H1 (cell line): ENCODE measurements around the gene PLCB4. TPM values are rescaled to one million over a fixed set of nuclear protein-coding genes. Genes with fewer than 3 reads are reported as not detected.

ENCODE experiments used
- CTCF ChIA-PET: fragments of 300-600 bp; sonication (Branson Sonifier 250); formaldehyde crosslinking; loops from one replicate; lab custom pipeline; 2021; ENCODE audit not compliant: partially characterized antibody; lab: Charles Lee
- POLR2A ChIA-PET: fragments of 300-600 bp; sonication (Branson Sonifier 250); formaldehyde crosslinking; loops from one replicate; lab custom pipeline; 2021; ENCODE audit warnings: inconsistent platforms; ENCODE audit not compliant: partially characterized antibody; lab: Charles Lee
- DNase-seq, 2 experiments: peaks; one replicate each; pipeline versions ENCODE4 v3.0.0 to v3.0.0-alpha.2; 2010 to 2022; ENCODE audit warnings: low spot score in 2 of 2, low read depth in 1 of 2, mixed read lengths in 1 of 2
- FAIRE-seq: peaks from 2 replicates; lab custom pipeline; 2011; peaks lifted over from hg19 to GRCh38; lab: Jason Lieb, UNC
- H2AFZ ChIP-seq: 2 replicates; pipeline ENCODE4 v1.8.1; 2012; ENCODE audit warnings: low read length, inconsistent platforms
- H2AK5ac ChIP-seq: 2 replicates; pipeline ENCODE4 v1.6.1; 2013; ENCODE audit warnings: low read depth, low read length
- H2BK120ac ChIP-seq: replicated peaks from 2 replicates; pipeline ENCODE3; 2013; ENCODE audit warnings: low read depth, low read length, inconsistent platforms
- H2BK12ac ChIP-seq: 2 replicates; pipeline ENCODE4 v1.6.1; 2013; ENCODE audit warnings: low read depth, low read length
- H2BK15ac ChIP-seq: 2 replicates; pipeline ENCODE4 v1.6.1; 2013; ENCODE audit warnings: low read length
- H2BK20ac ChIP-seq: 2 replicates; pipeline ENCODE4 v1.6.1; 2013; ENCODE audit warnings: low read length
- H2BK5ac ChIP-seq: 2 replicates; pipeline ENCODE4 v1.6.1; 2013; ENCODE audit warnings: low read depth, low read length
- H3K14ac ChIP-seq: 2 replicates; pipeline ENCODE4 v1.6.1; 2013; ENCODE audit warnings: inconsistent platforms; ENCODE audit not compliant: insufficient read length
- H3K18ac ChIP-seq: 2 replicates; pipeline ENCODE4 v1.6.1; 2013; ENCODE audit warnings: low read length; ENCODE audit errors: extremely low read depth
- H3K23ac ChIP-seq: 2 replicates; pipeline ENCODE4 v1.6.1; 2013; ENCODE audit warnings: inconsistent platforms; ENCODE audit not compliant: insufficient read length
- H3K23me2 ChIP-seq: 2 replicates; pipeline ENCODE4 v1.6.1; 2013; ENCODE audit warnings: low read depth, low read length
- H3K27ac ChIP-seq: 2 replicates; pipeline ENCODE4 v1.6.1; 2011; ENCODE audit warnings: low read depth, low read length, inconsistent platforms
- H3K27me3 ChIP-seq, 4 experiments: replicated peaks in 1 of 4; 1 replicate in 1 of 4; 2 replicates in 3 of 4; pipeline versions ENCODE4 v1.6.1 to v1.8.1; 2011 to 2013; ENCODE audit warnings: low read length in 3 of 4, mild to moderate bottlenecking in 3 of 4, inconsistent platforms in 2 of 4, mixed read lengths in 2 of 4, moderate library complexity in 1 of 4; ENCODE audit not compliant: control insufficient read depth in 3 of 4, insufficient read depth in 3 of 4; ENCODE audit errors: extremely low read depth in 1 of 4
- H3K36me3 ChIP-seq, 4 experiments: 2 replicates each; pipeline versions ENCODE4 v1.6.1 to v1.8.1; 2011 to 2013; ENCODE audit warnings: mild to moderate bottlenecking in 4 of 4, low read length in 3 of 4, moderate library complexity in 2 of 4, control low read depth in 1 of 4, inconsistent platforms in 1 of 4; ENCODE audit not compliant: insufficient read depth in 4 of 4, control insufficient read depth in 2 of 4
- H3K4ac ChIP-seq: replicated peaks from 2 replicates; pipeline ENCODE3; 2013; ENCODE audit warnings: low read length, low read depth, mixed read lengths, inconsistent platforms; ENCODE audit not compliant: insufficient read length
- H3K4me1 ChIP-seq, 4 experiments: replicated peaks in 1 of 4; 1 replicate in 1 of 4; 2 replicates in 3 of 4; pipeline versions ENCODE4 v1.6.1 to v1.8.1; 2011 to 2013; ENCODE audit warnings: low read length in 3 of 4, inconsistent platforms in 2 of 4, mixed read lengths in 1 of 4; ENCODE audit not compliant: insufficient read depth in 4 of 4, control insufficient read depth in 3 of 4
- H3K4me2 ChIP-seq, 2 experiments: 2 replicates each; pipeline versions ENCODE4 v1.6.1 to v1.8.1; 2011 to 2013; ENCODE audit warnings: low read depth in 2 of 2, low read length in 2 of 2, control low read depth in 1 of 2, inconsistent platforms in 1 of 2, mild to moderate bottlenecking in 1 of 2; ENCODE audit not compliant: insufficient read depth in 1 of 2
- H3K4me3 ChIP-seq, 4 experiments: fragments of 200-600, 300-600 bp in 1 of 4; sonication (generic), shearing (Covaris generic), sonication (Bioruptor Twin) in 1 of 4; 2 replicates each; pipeline versions ENCODE4 v1.5.1 to v1.8.1; 2011 to 2016; ENCODE audit warnings: low read length in 4 of 4, low read depth in 3 of 4, control low read depth in 2 of 4, inconsistent platforms in 2 of 4, mild to moderate bottlenecking in 2 of 4, mixed read lengths in 1 of 4, moderate library complexity in 1 of 4; ENCODE audit not compliant: insufficient read depth in 2 of 4; ENCODE audit errors: extremely low read depth in 1 of 4
- H3K56ac ChIP-seq: replicated peaks from 2 replicates; pipeline ENCODE3; 2013; ENCODE audit warnings: low read depth, mild to moderate bottlenecking, mixed read lengths, low read length, inconsistent platforms; ENCODE audit not compliant: insufficient read length
- H3K79me1 ChIP-seq: 2 replicates; pipeline ENCODE4 v1.6.1; 2013; ENCODE audit warnings: low read depth, low read length, control low read depth
- H3K79me2 ChIP-seq, 2 experiments: 2 replicates each; pipeline versions ENCODE4 v1.6.1 to v1.8.1; 2012 to 2013; ENCODE audit warnings: low read length in 2 of 2, mild to moderate bottlenecking in 2 of 2, inconsistent platforms in 1 of 2; ENCODE audit not compliant: insufficient read depth in 2 of 2, control insufficient read depth in 1 of 2
- H3K9ac ChIP-seq, 4 experiments: replicated peaks in 1 of 4; 1 replicate in 1 of 4; 2 replicates in 3 of 4; pipeline versions ENCODE4 v1.6.1 to v1.8.1; 2011 to 2013; ENCODE audit warnings: low read depth in 3 of 4, low read length in 3 of 4, control low read depth in 2 of 4, mild to moderate bottlenecking in 2 of 4, moderate library complexity in 2 of 4, inconsistent platforms in 1 of 4; ENCODE audit errors: extremely low read depth in 1 of 4
- H3K9me3 ChIP-seq, 2 experiments: 2 replicates each; pipeline versions ENCODE4 v1.6.1 to v1.8.1; 2012 to 2013; ENCODE audit warnings: mild to moderate bottlenecking in 2 of 2, moderate library complexity in 2 of 2, control low read depth in 1 of 2, inconsistent platforms in 1 of 2, low read depth in 1 of 2, low read length in 1 of 2, mixed read lengths in 1 of 2; ENCODE audit not compliant: insufficient read depth in 2 of 2
- H4K20me1 ChIP-seq, 2 experiments: replicated peaks in 1 of 2; 2 replicates each; pipeline versions ENCODE3 to v1.8.1; 2011 to 2013; ENCODE audit warnings: inconsistent platforms in 2 of 2, low read length in 2 of 2, mild to moderate bottlenecking in 1 of 2; ENCODE audit not compliant: insufficient read depth in 2 of 2, control insufficient read depth in 1 of 2
- H4K5ac ChIP-seq: 2 replicates; pipeline ENCODE4 v1.6.1; 2013; ENCODE audit warnings: low read length, low read depth, mixed read lengths, inconsistent platforms; ENCODE audit not compliant: insufficient read length
- H4K8ac ChIP-seq: 2 replicates; pipeline ENCODE4 v1.8.0; 2013; ENCODE audit warnings: mild to moderate bottlenecking, moderate library complexity, low read length, inconsistent platforms; ENCODE audit not compliant: insufficient read depth; ENCODE audit errors: extremely low read depth
- H4K91ac ChIP-seq: replicated peaks from 2 replicates; pipeline ENCODE3; 2013; ENCODE audit warnings: low read length, mixed read lengths, inconsistent platforms; ENCODE audit not compliant: insufficient read length
- CTCF ChIP-seq, 3 experiments: IDR thresholded peaks; 1 replicate in 2 of 3; 2 replicates in 1 of 3; pipeline versions ENCODE4 v1.5.1 to v1.6.1; 2011; ENCODE audit warnings: low read length in 3 of 3, mild to moderate bottlenecking in 3 of 3, inconsistent platforms in 2 of 3, low read depth in 1 of 3, moderate library complexity in 1 of 3; ENCODE audit not compliant: insufficient read depth in 1 of 3; ENCODE audit errors: control extremely low read depth in 1 of 3
- RAD21 ChIP-seq, 2 experiments: IDR thresholded peaks in 1 of 2; conservative IDR thresholded peaks in 1 of 2; 2 replicates each; pipeline ENCODE4 v1.6.1; 2011; ENCODE audit warnings: low read depth in 2 of 2, low read length in 2 of 2, improper control_type of control experiment in 1 of 2, inconsistent platforms in 1 of 2, mild to moderate bottlenecking in 1 of 2, moderate library complexity in 1 of 2
- SP4 ChIP-seq: IDR thresholded peaks from 2 replicates; pipeline ENCODE4 v1.6.1; 2012; ENCODE audit warnings: low read length, inconsistent platforms
- WGBS, 2 experiments: shearing (Covaris generic) in 1 of 2; methylation state at CpG; one replicate each; pipeline versions ENCODE4 v1.1.6 to v1.1.7; 2013 to 2015; ENCODE audit warnings: low lambda C conversion rate in 2 of 2, mixed read lengths in 2 of 2, inconsistent platforms in 1 of 2, low coverage in 1 of 2, missing lambda C conversion rate in 1 of 2; ENCODE audit not compliant: insufficient replicate concordance in 2 of 2, insufficient coverage in 1 of 2, insufficient read length in 1 of 2; ENCODE audit errors: extremely low coverage in 1 of 2, missing lambda C conversion rate in 1 of 2; 5-methylcytosine and 5-hydroxymethylcytosine counted together
- polyA plus RNA-seq, 7 experiments: library from polyadenylated mRNA; depleted of rRNA in 3 of 7; stranded (reverse) in 5 of 7; unstranded in 2 of 7; fragments of >200 nt in 5 of 7; fragments of 200-250 nt in 2 of 7; gene quantifications; 1 replicate in 5 of 7; 2 replicates in 1 of 7; 4 replicates in 1 of 7; pipeline versions ENCODE4 v1.2.1 to v1.2.3, GENCODE V29; 2011 to 2013; ENCODE audit warnings: missing spikeins in 2 of 7, mixed read lengths in 2 of 7
- total RNA-seq: library from RNA; stranded (reverse); fragmentation: NEBNext Ultra II Directional; extraction: Animal tissue kit (Norgen Biotek cat#: 25700); gene quantifications from 2 replicates; pipeline ENCODE4 v1.2.1, GENCODE V29; 2021

Gene PLCB4
- total and polyA plus RNA-seq, 2 of the 8 experiments (the other 6 are each of a cell fraction or from before 2014, with no cell fraction given), result 3.2 to 14.1 TPM

GRCh38 chr20:9359561-9360308, 290.8 kb downstream of the PLCB4 start:
- H3K36me3 ChIP-seq, result no peaks in the 10 kb centered on the region; a peak in 1 of 8 replicates
- no peaks in the 10 kb centered on the region for H3K9me3 ChIP-seq
- no peak overlapping the region for H2BK20ac ChIP-seq
- no peak overlapping the region for H3K23ac ChIP-seq
- H2AK5ac ChIP-seq, result no peak overlapping the region; the same call in 1 of the 2 replicates
- no peak overlapping the region for H2AFZ ChIP-seq
- no peaks in the 10 kb centered on the region for H3K4me1 ChIP-seq
- no peak overlapping the region for H3K4me3 ChIP-seq
- DNase-seq (peak in 1 of 2 experiments; percentile 62), FAIRE-seq (peak; percentile 82)
- no peaks in the 10 kb centered on the region for H3K79me1 ChIP-seq
- no peak overlapping the region for H3K4ac ChIP-seq
- no peak overlapping the region for H3K27ac ChIP-seq
- TF ChIP-seq RAD21 (IDR thresholded peaks at IDR 0.05 in 1 of 2, conservative IDR thresholded peaks at IDR 0.05 in 1 of 2; ENCODE audit: low read depth in 2 of 2, low read length in 2 of 2) (peak; percentile 75 to 77), SP4 (no peak), CTCF (IDR thresholded peaks at IDR 0.05; ENCODE audit: control extremely low read depth in 1 of 3, insufficient read depth in 1 of 3, low read depth in 1 of 3, low read length in 3 of 3) (peak in 2 of 3 experiments; percentile 47; a peak in 3 of 4 replicates)
- H3K56ac ChIP-seq, result no peak overlapping the region
- no peak overlapping the region for H4K8ac ChIP-seq
- H2BK12ac ChIP-seq, result no peak overlapping the region
- H4K5ac ChIP-seq, result no peak overlapping the region
- H2BK120ac ChIP-seq, result no peak overlapping the region
- no peak overlapping the region for H3K4me2 ChIP-seq
- no peaks in the 10 kb centered on the region for H4K20me1 ChIP-seq
- no peaks in the 10 kb centered on the region for H3K27me3 ChIP-seq
- no peak overlapping the region for H2BK15ac ChIP-seq
- no peak overlapping the region for H3K9ac ChIP-seq
- no peaks in the 10 kb centered on the region for H3K23me2 ChIP-seq
- no peak overlapping the region for H3K18ac ChIP-seq
- H3K79me2 ChIP-seq, result no peaks in the 10 kb centered on the region
- no peak overlapping the region for H4K91ac ChIP-seq
- no peak overlapping the region for H2BK5ac ChIP-seq
- POLR2A ChIA-PET, result no interaction called here
- 72% methylated on average over 14 of the region's 14 CpGs; no CpG with 5 or more reads in 1 of the 2 experiments for WGBS, 2 experiments
- CTCF ChIA-PET, result interaction anchor here (0.6 to 2.4 kb wide), 30 partner anchors 8 to 1424 kb away, joined by 3 to 9 read pairs (median 4); no protein-coding TSS in a partner anchor
- no peak overlapping the region for H3K14ac ChIP-seq
